ENCODE results near the gene SPAG17. TPM values are rescaled to one million over a fixed set of nuclear protein-coding genes. Genes with fewer than 3 reads are reported as not detected.

SPAG17 gene
- 0.65 TPM for polyA plus RNA-seq (2013, experiment 1 of 2)
- polyA plus RNA-seq (2013, experiment 2 of 2): 0.38 TPM

GRCh38 chr1:118185084-118185832, at the start of gene SPAG17:
SPAG17 (minus strand) TSS chr1:118185228; CDS start chr1:118185157, 71 bp downstream.
- H3K36me3 ChIP-seq (ENCODE audit: insufficient read depth, low read length): no peaks in the 10 kb centered on the region

GRCh38 chr1:118225471-118225870, 40.4 kb upstream of the SPAG17 start:
- no peaks in the 10 kb centered on the region for H3K27me3 ChIP-seq (ENCODE audit: insufficient read depth, low read length)
- no peaks in the 10 kb centered on the region for H3K9me3 ChIP-seq (ENCODE audit: insufficient read depth, low read depth, low read length)
- 98% methylated on average over 6 of the region's 6 CpGs for whole genome bisulfite sequencing
- no peaks in the 10 kb centered on the region for H3K36me3 ChIP-seq (ENCODE audit: insufficient read depth, low read length)
- no peak overlapping the region for H3K9ac ChIP-seq (ENCODE audit: low read depth, low read length)
- no peak overlapping the region for H3K27ac ChIP-seq (ENCODE audit: low read depth, low read length)
- H3K4me3 ChIP-seq (ENCODE audit: low read length): no peak overlapping the region
- H3K4me1 ChIP-seq (ENCODE audit: insufficient read depth, low read length): no peaks in the 10 kb centered on the region

More at GRCh38 chr1:118185084-118185832, at the start of gene SPAG17:
- Histone ChIP-seq H3K27me3 (ENCODE audit: insufficient read depth, low read length) (no peaks in the 10 kb centered on the region), H3K27ac (ENCODE audit: low read depth, low read length) (peak within 1 kb of the TSS; percentile 74), H3K9ac (ENCODE audit: low read depth, low read length) (peak within 1 kb of the TSS; percentile 75), H3K9me3 (ENCODE audit: insufficient read depth, low read depth, low read length) (0 out of 2 replicates have a peak, but pooled peaks cover 2% of the 10 kb centered on the region), H3K4me1 (ENCODE audit: insufficient read depth, low read length) (peaks cover 22% of the 10 kb centered on the region), H3K4me3 (ENCODE audit: low read length) (peak within 1 kb of the TSS; percentile 76)
- WGBS: 4% methylated on average over 30 of the region's 30 CpGs

- no peaks in the 10 kb centered on the region for H3K27me3 ChIP-seq (ENCODE audit: insufficient read depth, low read length)
- H3K9me3 ChIP-seq (ENCODE audit: insufficient read depth, low read depth, low read length): no peaks in the 10 kb centered on the region
- WGBS: 47% methylated on average over 1 of the region's 1 CpG
- H3K9ac ChIP-seq (ENCODE audit: low read depth, low read length): no peak overlapping the region
- no peaks in the 10 kb centered on the region for H3K36me3 ChIP-seq (ENCODE audit: insufficient read depth, low read length)
- no peak overlapping the region for H3K4me3 ChIP-seq (ENCODE audit: low read length)
- no peaks in the 10 kb centered on the region for H3K4me1 ChIP-seq (ENCODE audit: insufficient read depth, low read length)
- H3K27ac ChIP-seq (ENCODE audit: low read depth, low read length): no peak overlapping the region
These were observed 38.4 kb upstream of the SPAG17 start for GRCh38 chr1:118223426-118223825.

DNA sequence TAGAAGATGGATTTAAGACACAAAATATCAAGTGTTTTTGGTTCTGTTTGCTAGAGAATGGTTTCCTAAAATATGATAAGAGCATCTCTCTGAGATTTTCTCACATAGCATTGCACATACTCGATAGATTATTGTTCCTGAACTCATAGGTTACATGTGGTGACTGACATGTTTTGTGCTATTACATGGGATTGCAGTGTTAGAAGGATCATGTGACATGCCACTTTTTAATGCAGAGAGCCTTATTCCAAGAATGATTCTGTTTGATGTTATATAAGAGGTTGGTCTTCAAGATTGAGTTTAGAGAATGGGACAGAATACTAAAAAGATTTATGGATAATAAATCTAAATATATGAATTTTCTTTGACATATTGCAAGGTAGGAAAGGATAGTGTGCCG, 34.4 kb upstream of the SPAG17 start:
- H3K4me1 ChIP-seq (ENCODE audit: insufficient read depth, low read length): no peaks in the 10 kb centered on the region
- no peaks in the 10 kb centered on the region for H3K9me3 ChIP-seq (ENCODE audit: insufficient read depth, low read depth, low read length)
- no peaks in the 10 kb centered on the region for H3K36me3 ChIP-seq (ENCODE audit: insufficient read depth, low read length)
- H3K4me3 ChIP-seq (ENCODE audit: low read length): no peak overlapping the region
- 100% methylated on average over 1 of the region's 2 CpGs for WGBS
- H3K9ac ChIP-seq (ENCODE audit: low read depth, low read length): no peak overlapping the region
- no peak overlapping the region for H3K27ac ChIP-seq (ENCODE audit: low read depth, low read length)
- no peaks in the 10 kb centered on the region for H3K27me3 ChIP-seq (ENCODE audit: insufficient read depth, low read length)

- Histone ChIP-seq H3K9me3 (ENCODE audit: insufficient read depth, low read depth, low read length) (no peaks in the 10 kb centered on the region), H3K36me3 (ENCODE audit: insufficient read depth, low read length) (no peaks in the 10 kb centered on the region), H3K4me3 (ENCODE audit: low read length) (no peak overlapping the region), H3K9ac (ENCODE audit: low read depth, low read length) (no peak overlapping the region), H3K27me3 (ENCODE audit: insufficient read depth, low read length) (no peaks in the 10 kb centered on the region), H3K4me1 (ENCODE audit: insufficient read depth, low read length) (no peaks in the 10 kb centered on the region), H3K27ac (ENCODE audit: low read depth, low read length) (no peak overlapping the region)
- WGBS: 75% methylated on average over 5 of the region's 5 CpGs
These were observed 32.3 kb upstream of the SPAG17 start for GRCh38 chr1:118217141-118217838.

- Histone ChIP-seq H3K27ac (ENCODE audit: low read depth, low read length) (no peak overlapping the region), H3K27me3 (ENCODE audit: insufficient read depth, low read length) (no peaks in the 10 kb centered on the region), H3K9ac (ENCODE audit: low read depth, low read length) (no peak overlapping the region), H3K4me3 (ENCODE audit: low read length) (no peak overlapping the region), H3K9me3 (ENCODE audit: insufficient read depth, low read depth, low read length) (no peaks in the 10 kb centered on the region), H3K36me3 (ENCODE audit: insufficient read depth, low read length) (no peaks in the 10 kb centered on the region), H3K4me1 (ENCODE audit: insufficient read depth, low read length) (no peaks in the 10 kb centered on the region)
- 100% methylated on average over 1 of the region's 2 CpGs for WGBS
These were observed 29.8 kb upstream of the SPAG17 start for GRCh38 chr1:118214866-118215265.

GRCh38 chr1:118210723-118211110, 25.7 kb upstream of the SPAG17 start:
- Histone ChIP-seq H3K36me3 (ENCODE audit: insufficient read depth, low read length) (no peaks in the 10 kb centered on the region), H3K27me3 (ENCODE audit: insufficient read depth, low read length) (no peaks in the 10 kb centered on the region), H3K9ac (ENCODE audit: low read depth, low read length) (no peak overlapping the region), H3K4me3 (ENCODE audit: low read length) (no peak overlapping the region), H3K9me3 (ENCODE audit: insufficient read depth, low read depth, low read length) (no peaks in the 10 kb centered on the region), H3K4me1 (ENCODE audit: insufficient read depth, low read length) (no peaks in the 10 kb centered on the region), H3K27ac (ENCODE audit: low read depth, low read length) (no peak overlapping the region)
- 97% methylated on average over 2 of the region's 3 CpGs for WGBS

DNA sequence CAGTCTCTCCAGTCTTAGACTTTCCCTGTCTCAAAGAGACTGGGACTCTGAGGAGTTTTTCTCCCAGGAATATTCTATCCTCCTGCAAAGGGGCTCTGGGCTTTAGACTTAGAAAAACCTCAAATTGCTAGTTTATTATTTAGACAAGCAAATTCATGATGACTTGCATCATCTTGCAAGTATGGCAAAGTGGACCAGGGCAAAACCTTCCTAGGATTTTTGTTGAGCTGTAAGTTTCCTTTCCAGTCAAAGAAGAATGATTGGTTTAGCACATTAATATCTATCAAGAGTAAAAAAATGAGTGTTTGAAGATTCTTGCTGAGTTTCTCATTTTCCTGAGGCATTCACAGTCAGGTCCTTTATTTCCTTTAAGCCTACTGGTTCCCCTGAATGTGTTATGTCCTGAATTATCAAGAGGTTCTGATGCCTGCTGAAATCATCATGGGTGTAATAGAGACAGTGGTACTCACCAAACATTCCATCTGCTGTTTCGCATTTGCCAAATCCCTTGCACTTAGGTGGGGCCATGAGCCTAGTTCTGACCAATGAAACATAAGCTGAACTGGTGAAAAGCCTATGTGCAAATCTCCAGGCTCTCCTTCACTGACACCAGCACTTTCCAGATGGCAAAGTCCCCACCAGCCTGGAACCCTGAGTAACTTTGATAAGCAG, 25.2 kb upstream of the SPAG17 start:
- Histone ChIP-seq H3K4me3 (ENCODE audit: low read length) (no peak overlapping the region), H3K27ac (ENCODE audit: low read depth, low read length) (no peak overlapping the region), H3K9ac (ENCODE audit: low read depth, low read length) (no peak overlapping the region), H3K9me3 (ENCODE audit: insufficient read depth, low read depth, low read length) (no peaks in the 10 kb centered on the region), H3K4me1 (ENCODE audit: insufficient read depth, low read length) (no peaks in the 10 kb centered on the region), H3K27me3 (ENCODE audit: insufficient read depth, low read length) (no peaks in the 10 kb centered on the region), H3K36me3 (ENCODE audit: insufficient read depth, low read length) (no peaks in the 10 kb centered on the region)
- 87% methylated on average over 1 of the region's 1 CpG for WGBS

GRCh38 chr1:118209648-118210047, 24.6 kb upstream of the SPAG17 start:
- whole genome bisulfite sequencing: 77% methylated on average over 6 of the region's 6 CpGs
- H3K36me3 ChIP-seq (ENCODE audit: insufficient read depth, low read length): no peaks in the 10 kb centered on the region
- H3K9ac ChIP-seq (ENCODE audit: low read depth, low read length): no peak overlapping the region
- no peaks in the 10 kb centered on the region for H3K27me3 ChIP-seq (ENCODE audit: insufficient read depth, low read length)
- H3K4me1 ChIP-seq (ENCODE audit: insufficient read depth, low read length): no peaks in the 10 kb centered on the region
- no peak overlapping the region for H3K4me3 ChIP-seq (ENCODE audit: low read length)
- H3K27ac ChIP-seq (ENCODE audit: low read depth, low read length): no peak overlapping the region
- H3K9me3 ChIP-seq (ENCODE audit: insufficient read depth, low read depth, low read length): no peaks in the 10 kb centered on the region

GRCh38 chr1:118206966-118207365, 21.9 kb upstream of the SPAG17 start:
- no peak overlapping the region for H3K9ac ChIP-seq (ENCODE audit: low read depth, low read length)
- H3K4me3 ChIP-seq (ENCODE audit: low read length): no peak overlapping the region
- no peaks in the 10 kb centered on the region for H3K27me3 ChIP-seq (ENCODE audit: insufficient read depth, low read length)
- H3K27ac ChIP-seq (ENCODE audit: low read depth, low read length): no peak overlapping the region
- H3K4me1 ChIP-seq (ENCODE audit: insufficient read depth, low read length): no peaks in the 10 kb centered on the region
- H3K36me3 ChIP-seq (ENCODE audit: insufficient read depth, low read length): no peaks in the 10 kb centered on the region
- no peaks in the 10 kb centered on the region for H3K9me3 ChIP-seq (ENCODE audit: insufficient read depth, low read depth, low read length)

GRCh38 chr1:118204648-118205047, 19.6 kb upstream of the SPAG17 start:
- Histone ChIP-seq H3K4me3 (ENCODE audit: low read length) (no peak overlapping the region), H3K36me3 (ENCODE audit: insufficient read depth, low read length) (no peaks in the 10 kb centered on the region), H3K9ac (ENCODE audit: low read depth, low read length) (no peak overlapping the region), H3K27ac (ENCODE audit: low read depth, low read length) (no peak overlapping the region), H3K4me1 (ENCODE audit: insufficient read depth, low read length) (no peaks in the 10 kb centered on the region), H3K9me3 (ENCODE audit: insufficient read depth, low read depth, low read length) (no peaks in the 10 kb centered on the region), H3K27me3 (ENCODE audit: insufficient read depth, low read length) (no peaks in the 10 kb centered on the region)

All from HUES64 (cell line).